Panc1 (cell line): ENCODE results near the gene SLC35D3.

ENCODE experiments used
- CTCF ChIP-seq: fragments of 450-650 bp; IDR thresholded peaks from 2 replicates; pipeline ENCODE4 v1.5.1; 2017; ENCODE audit warnings: mild to moderate bottlenecking
- POLR2AphosphoS5 ChIP-seq: IDR thresholded peaks from 2 replicates; pipeline ENCODE4 v1.6.1; 2012; ENCODE audit warnings: mild to moderate bottlenecking, low read depth, low read length, moderate library complexity

GRCh38 chr6:136897071-136897470 lies 25.0 kb upstream of the SLC35D3 start:
- TF ChIP-seq CTCF (no peak), POLR2AphosphoS5 (no peak)
